Activated T-cell treated with anti-CD3 and anti-CD28 coated beads for 4 hours (primary cell): Measurements from ENCODE around the gene FN3K.
A peak's percentile ranks its signal among the peaks of the same experiment; 100 is the strongest.
"Not testable (repeated sequence)": the region's sequence is repeated elsewhere in the genome, so short reads cannot be mapped to it uniquely, and the experiment has no call there.

ENCODE experiments used
- DNase-seq: peaks from one replicate; pipeline ENCODE4 v3.0.0-alpha.2; 2020

FN3K gene

DNA sequence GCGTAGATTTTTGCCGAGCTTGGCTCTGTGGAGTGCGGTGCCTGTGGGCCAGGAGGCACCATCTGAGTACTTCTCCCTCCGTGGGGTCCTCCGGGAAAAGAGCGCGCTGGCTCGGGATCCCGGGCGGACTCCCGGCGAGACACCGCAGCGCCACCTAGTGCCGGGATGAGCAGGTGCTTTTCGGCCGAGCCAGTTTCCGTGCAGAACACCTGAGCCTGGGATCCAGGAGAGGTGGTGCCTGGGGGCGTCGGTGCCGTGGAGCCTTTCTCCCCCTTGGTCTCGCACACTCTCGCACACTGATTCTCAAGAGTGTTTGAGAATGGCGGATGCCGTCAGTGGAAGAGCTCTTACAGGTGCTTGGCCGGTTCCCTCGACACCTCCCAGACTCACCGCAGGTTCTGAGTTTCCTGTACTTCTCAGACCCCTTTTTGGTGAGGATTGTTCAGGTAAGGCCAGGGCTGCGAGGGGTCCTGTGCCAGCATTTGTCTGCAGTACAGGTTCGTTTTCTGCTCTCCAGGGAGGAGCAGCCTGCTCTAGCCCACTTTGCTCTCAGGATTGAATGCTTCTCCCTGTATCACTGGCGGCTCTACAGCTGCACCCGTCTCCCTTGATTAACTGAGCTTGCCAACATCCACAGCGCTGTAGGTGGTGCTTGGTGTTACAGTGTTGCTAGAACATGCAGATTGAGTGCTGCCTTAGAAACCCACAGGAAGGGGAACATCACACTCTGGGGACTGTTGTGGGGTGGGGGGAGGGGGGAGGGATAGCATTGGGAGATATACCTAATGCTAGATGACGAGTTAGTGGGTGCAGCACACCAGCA lies 39.8 kb downstream of the FN3K start:
- DNase-seq, result peak; percentile 35

DNA sequence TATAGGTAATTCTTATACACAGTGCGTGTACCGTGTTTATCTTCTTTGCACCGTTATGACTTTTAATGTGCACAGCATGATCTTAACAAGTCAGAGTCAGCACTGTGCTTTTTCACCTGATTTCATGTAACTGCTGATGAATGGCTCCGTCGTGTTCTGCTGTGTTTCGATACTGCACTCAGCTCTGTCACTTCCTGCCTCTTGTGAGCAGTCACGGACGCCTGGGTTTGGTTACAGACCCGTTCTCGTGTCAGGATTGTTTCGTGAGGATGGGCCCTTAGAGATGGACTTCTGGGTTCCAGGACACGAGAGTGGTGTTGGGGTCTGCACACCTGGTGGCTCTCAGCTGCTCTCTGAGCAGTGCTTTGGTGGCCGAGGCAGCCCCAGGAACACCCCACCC lies 41.0 kb downstream of the FN3K start:
- no peak for DNase-seq

GRCh38 chr17:82777778-82778375 lies 42.5 kb downstream of the FN3K start:
- not testable (repeated sequence) for DNase-seq

DNA sequence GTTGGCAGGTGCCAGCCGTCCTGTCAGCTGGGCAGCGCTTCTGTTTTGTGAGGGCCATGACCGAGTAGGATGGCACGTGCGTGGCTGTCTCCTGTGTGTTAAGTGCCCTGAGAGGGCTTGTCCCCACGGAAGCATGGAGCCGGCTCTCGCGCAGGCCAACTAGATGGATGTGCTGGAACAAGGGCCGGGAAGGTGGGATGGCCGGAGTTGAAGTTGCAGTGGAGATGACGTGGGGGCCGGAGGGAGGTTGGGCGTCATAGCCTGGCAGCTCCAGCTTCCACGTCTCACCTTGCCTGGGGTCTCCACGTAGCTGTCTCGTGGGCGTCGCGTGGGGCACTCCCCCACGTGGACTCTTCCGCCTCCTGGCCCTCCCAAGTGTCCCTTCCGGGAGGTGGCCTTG lies 44.1 kb downstream of the FN3K start:
- no peak for DNase-seq

GRCh38 chr17:82780195-82780594 lies 44.8 kb downstream of the FN3K start:
- no peak for DNase-seq

DNA sequence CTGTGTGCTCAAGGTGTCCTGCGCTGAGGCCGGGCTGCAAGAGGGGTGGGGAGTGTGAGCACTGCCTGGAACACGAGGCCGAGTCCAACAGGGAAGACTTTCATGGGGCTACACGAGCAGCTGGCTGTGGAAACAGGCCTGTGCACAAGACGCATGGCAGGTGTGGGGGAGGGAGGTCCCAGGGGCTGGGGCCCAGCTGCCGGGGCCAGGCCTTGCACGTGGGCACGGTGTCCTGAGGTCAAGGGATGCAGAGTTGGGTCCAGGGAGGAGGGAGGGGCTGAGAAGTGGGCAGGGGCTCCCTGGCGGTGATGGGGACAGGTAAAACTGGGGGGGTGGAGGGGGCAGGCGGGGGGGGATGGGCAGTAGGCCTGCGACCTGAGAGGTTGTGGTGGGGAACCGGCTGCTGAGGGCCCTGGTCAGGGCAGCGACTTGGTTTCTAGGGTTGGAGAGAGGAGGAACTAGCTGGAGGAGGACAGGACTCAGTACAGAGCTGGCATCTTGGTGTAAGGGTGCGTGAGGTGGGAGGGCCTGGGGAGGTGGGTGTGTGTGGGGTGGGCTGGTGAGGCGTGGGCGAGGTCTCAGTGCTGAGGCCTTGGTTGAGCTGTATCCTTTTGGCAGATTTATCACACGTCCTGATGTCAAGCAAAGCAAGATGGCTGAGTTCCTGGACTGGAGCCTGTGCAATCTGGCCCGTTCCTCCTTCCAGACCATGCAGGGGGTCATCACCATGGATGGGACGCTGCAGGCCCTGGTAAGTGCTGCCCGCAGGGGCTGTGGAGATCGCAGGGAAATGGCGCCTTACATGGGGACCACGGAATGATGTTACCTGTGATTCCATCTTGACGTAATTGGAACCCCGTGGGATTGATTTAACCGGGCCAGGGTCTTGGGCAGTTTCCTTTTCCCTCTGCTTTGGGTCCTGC lies 45.8 kb downstream of the FN3K start:
- DNase-seq, result no peak

DNA sequence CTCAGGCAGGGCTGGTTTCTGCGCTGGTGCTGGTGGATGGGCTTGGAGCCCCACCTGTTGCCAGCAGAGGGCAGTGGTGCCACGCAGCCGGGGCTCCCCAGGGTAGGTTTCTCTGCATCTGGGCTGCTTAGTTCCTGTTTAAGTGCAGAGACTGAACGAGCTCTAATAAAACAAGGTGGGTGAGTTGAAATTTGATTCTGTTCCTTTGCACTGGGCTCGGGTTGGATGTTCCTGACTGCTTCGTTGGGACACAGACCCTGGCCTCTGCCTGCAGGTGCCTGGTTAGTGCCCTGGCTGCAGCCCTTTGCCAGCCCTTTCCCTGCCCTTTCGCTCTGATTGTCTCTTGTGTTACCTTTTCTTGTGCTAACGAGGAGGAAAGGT lies 46.5 kb downstream of the FN3K start:
- DNase-seq, result peak; percentile 80

- DNase-seq, result no peak
Measured at GRCh38 chr17:82782657-82783207, 47.3 kb downstream of the FN3K start.

GRCh38 chr17:82783498-82783897 lies 48.1 kb downstream of the FN3K start:
- DNase-seq, result no peak

DNA sequence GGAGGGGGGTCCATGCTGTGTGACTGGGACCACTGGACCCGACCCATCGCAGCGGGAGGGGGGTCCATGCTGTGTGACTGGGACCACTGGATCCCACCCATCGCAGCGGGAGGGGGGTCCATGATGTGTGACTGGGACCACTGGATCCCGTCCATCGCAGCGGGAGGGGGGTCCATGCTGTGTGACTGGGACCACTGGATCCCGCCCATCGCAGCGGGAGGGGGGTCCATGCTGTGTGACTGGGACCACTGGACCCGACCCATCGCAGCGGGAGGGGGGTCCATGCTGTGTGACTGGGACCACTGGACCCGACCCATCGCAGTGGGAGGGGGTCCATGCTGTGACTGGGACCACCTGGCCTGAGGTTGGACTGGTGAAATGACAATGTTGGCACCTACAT lies 50.2 kb downstream of the FN3K start:
- not testable (repeated sequence) for DNase-seq

DNA sequence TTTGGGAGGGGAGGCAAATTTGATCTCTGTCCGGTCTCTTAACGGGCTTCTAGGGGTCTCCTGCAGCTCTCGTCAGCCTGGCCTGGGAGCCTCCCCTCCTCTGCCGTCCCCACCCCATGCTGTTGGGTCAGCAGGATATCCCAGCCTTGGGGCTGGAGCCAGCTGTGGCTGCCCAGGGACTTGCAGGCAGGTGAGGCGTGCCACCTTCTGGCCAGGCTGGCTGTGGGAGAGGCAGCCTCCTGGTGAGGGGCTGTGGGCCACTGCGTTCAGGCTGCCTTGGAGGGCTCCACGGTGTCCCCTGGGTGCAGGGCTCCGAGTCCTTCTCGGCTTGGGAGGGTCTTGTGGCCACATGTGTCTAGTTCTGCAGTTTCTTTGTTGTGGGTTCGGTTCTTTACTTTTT lies 51.0 kb downstream of the FN3K start:
- DNase-seq, result no peak

GRCh38 chr17:82787081-82787848 lies 51.9 kb downstream of the FN3K start:
- DNase-seq, result no peak

DNA sequence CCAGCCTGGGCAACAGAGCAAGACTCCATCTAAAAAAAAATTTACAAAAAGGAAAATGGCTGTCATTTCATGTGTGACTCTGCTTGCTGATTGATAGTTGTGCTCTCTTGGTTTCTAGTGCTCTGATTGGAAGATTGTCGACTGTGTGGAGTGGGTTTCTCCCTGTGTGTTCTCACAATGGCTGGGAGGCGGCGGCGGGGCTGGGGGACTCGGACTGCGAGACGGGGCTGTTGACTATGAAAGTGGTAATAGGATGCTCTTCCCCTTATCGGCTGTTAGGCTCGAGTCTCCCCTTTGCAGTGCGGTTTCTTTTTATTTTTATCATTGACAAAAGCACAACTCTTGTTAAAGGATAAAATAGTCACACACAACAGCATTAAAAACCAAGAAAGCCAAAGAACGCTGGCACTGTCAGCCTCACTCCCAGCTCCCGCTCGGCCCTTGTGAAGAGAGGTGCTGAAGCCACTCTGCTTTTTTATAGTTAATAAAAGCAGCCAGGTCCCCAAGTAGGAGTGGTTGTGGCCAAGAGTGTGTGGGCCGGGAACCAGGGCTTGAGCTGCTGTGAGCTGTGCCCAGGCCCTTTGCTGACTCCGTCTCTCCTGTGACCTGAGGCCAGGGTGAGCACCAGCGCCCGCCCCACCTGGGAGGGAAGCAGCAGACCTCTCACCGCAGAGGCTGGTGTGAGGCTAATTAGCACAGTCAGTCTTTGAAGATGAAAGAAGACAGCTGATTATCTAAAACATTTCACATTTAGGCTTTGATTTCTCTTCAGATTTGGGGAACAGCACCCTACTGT lies 53.0 kb downstream of the FN3K start:
- no peak for DNase-seq

DNA sequence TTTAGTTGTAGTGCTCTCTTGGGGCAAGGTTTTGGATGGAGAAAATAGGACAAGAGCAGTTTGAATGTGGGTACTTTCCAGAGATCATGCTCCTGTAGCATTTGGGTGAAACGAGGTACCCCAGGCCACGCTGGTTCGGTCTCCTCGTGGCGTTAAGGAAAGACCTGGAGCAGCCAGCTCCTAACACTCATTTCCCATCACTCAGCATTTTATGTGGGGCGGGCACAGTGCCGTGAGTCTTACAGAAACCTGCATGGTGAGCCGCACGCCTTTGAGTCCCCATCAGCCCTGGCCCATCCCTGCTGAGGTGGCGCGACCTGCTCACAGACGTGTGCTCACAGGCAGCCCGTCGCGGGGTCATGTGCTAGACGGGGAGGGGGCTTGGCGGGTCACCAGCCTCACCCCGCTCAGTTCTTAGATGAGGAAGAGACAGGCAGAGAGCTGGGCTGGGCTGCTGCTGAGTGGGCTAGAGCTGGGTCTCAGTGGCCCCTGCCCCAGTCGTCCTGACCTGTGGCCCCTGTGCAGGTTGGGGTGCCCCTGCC lies 53.7 kb downstream of the FN3K start:
- DNase-seq, result no peak

- no peak for DNase-seq
Measured at GRCh38 chr17:82789806-82790205, 54.4 kb downstream of the FN3K start.

GRCh38 chr17:82790391-82790790 lies 55.0 kb downstream of the FN3K start:
- no peak for DNase-seq

DNA sequence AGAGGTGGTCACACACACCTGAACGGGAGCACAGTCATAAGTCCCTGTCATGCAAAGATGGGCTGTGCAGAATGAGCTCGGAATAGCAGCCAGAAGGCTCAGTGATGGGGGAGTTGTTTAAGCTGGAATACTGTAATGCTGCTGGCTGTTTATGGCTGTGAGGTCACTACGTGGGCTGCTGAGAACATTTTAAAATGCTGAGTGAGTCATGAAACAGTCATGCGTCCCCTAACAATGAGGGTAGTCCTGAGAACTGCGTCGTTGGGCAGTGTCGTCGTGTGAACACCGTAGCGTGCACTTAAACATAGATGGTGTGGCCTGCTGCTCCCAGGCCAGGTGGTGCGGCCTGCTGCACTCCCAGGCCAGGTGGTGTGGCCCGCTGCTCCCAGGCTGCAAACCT lies 56.1 kb downstream of the FN3K start:
- no peak for DNase-seq

GRCh38 chr17:82793974-82794630 lies 58.7 kb downstream of the FN3K start:
- DNase-seq, result no peak

DNA sequence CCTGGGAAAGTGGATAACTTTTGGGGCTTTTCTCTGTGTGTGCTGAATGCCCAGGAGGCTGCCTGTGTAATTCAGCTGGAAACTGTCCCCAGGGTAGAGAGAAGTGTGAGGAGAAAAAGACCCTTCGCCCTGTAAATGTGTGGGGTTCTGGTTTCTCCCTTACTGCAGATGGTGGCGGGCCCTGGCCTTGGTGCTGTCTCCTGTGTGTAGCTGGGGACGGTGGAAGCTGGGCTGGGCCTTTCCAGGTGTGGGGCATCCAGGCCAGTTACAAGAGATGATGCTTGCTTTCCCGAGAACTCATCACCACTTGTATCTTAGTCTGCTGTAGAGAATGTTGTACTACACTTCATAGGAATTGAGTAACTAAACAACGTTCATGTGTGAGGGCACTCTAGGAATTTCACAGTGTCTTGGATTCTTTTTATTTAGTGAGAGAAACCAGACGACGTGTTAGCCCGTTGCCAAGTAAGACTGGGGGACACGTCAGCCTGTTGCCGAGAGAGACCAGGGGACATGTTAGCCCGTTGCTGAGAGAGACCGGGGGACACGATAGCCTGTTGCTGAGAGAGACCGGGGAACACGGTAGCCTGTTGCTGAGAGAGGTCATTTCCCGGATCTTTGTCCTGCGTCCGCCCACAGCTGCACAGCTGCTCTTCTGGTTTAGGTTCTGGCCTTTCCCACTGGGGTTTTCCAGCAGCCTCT lies 59.5 kb downstream of the FN3K start:
- DNase-seq, result no peak

DNA sequence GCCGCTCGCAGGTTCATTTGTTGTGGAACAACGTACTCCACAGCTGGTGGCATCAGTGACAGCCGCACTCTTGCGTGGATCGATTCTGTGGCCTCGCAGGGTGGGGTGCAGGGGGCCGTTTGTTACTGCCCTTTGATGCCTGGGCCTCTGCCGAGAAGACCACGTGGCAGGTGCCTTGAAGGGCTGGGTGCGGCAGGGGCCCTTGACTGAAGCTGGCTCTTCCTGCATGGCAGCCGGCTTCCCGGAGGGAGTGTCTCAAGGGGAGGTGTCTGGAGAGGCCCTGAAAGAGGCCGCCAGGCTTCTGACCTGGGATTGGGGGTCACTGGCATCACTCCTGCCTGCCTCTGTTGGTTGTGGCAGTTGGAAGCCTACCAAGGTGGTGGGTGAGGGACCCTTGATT lies 60.2 kb downstream of the FN3K start:
- DNase-seq, result no peak
